NAMALWA (cell line): ENCODE results near the gene LYRM1.
"Not testable (repeated sequence)": the region's sequence is repeated elsewhere in the genome, so short reads cannot be mapped to it uniquely, and the experiment has no call there.

Experiments used
- DNase-seq: peaks from one replicate; pipeline ENCODE4 v3.0.0-alpha.2; 2015; ENCODE audit warnings: low spot score

The LYRM1 gene

GRCh38 chr16:20902426-20902825 lies 1.9 kb downstream of the LYRM1 start:
- no peak for DNase-seq

- DNase-seq: no peak
Observed at GRCh38 chr16:20903116-20903898, 2.7 kb downstream of the LYRM1 start.

GRCh38 chr16:20903899-20904506 lies 3.4 kb downstream of the LYRM1 start:
- DNase-seq: no peak

GRCh38 chr16:20904507-20905081 lies 4.0 kb downstream of the LYRM1 start:
- peak; percentile 72 for DNase-seq

- no peak for DNase-seq
Observed at GRCh38 chr16:20905576-20905975, 5.0 kb downstream of the LYRM1 start.

- no peak for DNase-seq
Observed at GRCh38 chr16:20906341-20907255, 6.0 kb downstream of the LYRM1 start.

- DNase-seq: no peak
Observed at GRCh38 chr16:20910781-20911321, 10.3 kb downstream of the LYRM1 start.

- no peak for DNase-seq
Observed at GRCh38 chr16:20911361-20911760, 10.8 kb downstream of the LYRM1 start.

- DNase-seq: no peak
Observed at GRCh38 chr16:20916289-20916688, 15.7 kb downstream of the LYRM1 start.

- DNase-seq: no peak
Observed at GRCh38 chr16:20916942-20917341, 16.4 kb downstream of the LYRM1 start.

GRCh38 chr16:20918486-20919239 lies 18.1 kb downstream of the LYRM1 start:
- no peak for DNase-seq

GRCh38 chr16:20920091-20920490 lies 19.5 kb downstream of the LYRM1 start:
- no peak for DNase-seq

- no peak for DNase-seq
Observed at GRCh38 chr16:20920799-20921198, 20.2 kb downstream of the LYRM1 start.

GRCh38 chr16:20923876-20924275 lies 23.3 kb downstream of the LYRM1 start:
- no peak for DNase-seq

- DNase-seq: no peak
Observed at GRCh38 chr16:20925751-20926150, 25.2 kb downstream of the LYRM1 start.

GRCh38 chr16:20928774-20929411 lies 28.3 kb downstream of the LYRM1 start:
- DNase-seq: no peak

- not testable (repeated sequence) for DNase-seq
Observed at GRCh38 chr16:20929676-20930364, 29.2 kb downstream of the LYRM1 start.

GRCh38 chr16:20930365-20930690 lies 29.8 kb downstream of the LYRM1 start:
- DNase-seq: no peak

GRCh38 chr16:20931066-20931600 lies 30.6 kb downstream of the LYRM1 start:
- no peak for DNase-seq

- DNase-seq: no peak
Observed at GRCh38 chr16:20933589-20933988, 33.0 kb downstream of the LYRM1 start.
